A673 (cell line): ENCODE results near the gene PLEKHG3.

Experiments used
- CTCF ChIP-seq: fragments of 300-800, 200-600 bp; sonication (generic); conservative IDR thresholded peaks from 2 replicates; pipeline ENCODE4 v1.5.1; 2017; ENCODE audit warnings: low read depth, mild to moderate bottlenecking, antibody characterized with exemption, low read length, moderate library complexity, mixed read lengths
- EZH2 ChIP-seq: fragments of 200-600 bp; sonication (generic); IDR thresholded peaks from 2 replicates; pipeline ENCODE4 v1.6.1; 2017; ENCODE audit warnings: borderline replicate concordance, low read depth, mild to moderate bottlenecking, mixed read lengths, antibody characterized with exemption, low read length; ENCODE audit not compliant: poor library complexity, severe bottlenecking

- no peak for TF ChIP-seq EZH2
- no peak for TF ChIP-seq CTCF
Measured at GRCh38 chr14:64715146-64715627, 11.0 kb downstream of the PLEKHG3 start.
